Smooth muscle cell of the coronary artery (primary cell): ENCODE data around the gene RAD51. TPM values are rescaled to one million over a fixed set of nuclear protein-coding genes. Genes with fewer than 3 reads are reported as not detected.

Experiments
- total RNA-seq: library from RNA; depleted of rRNA; stranded (reverse); fragments of >200 nt; gene quantifications from 2 replicates; pipeline ENCODE4 v1.2.3, GENCODE V29; 2014; ENCODE audit warnings: low replicate concordance

RAD51 gene
- total RNA-seq: 0.70 and 3.2 TPM in 2 replicates

DNA sequence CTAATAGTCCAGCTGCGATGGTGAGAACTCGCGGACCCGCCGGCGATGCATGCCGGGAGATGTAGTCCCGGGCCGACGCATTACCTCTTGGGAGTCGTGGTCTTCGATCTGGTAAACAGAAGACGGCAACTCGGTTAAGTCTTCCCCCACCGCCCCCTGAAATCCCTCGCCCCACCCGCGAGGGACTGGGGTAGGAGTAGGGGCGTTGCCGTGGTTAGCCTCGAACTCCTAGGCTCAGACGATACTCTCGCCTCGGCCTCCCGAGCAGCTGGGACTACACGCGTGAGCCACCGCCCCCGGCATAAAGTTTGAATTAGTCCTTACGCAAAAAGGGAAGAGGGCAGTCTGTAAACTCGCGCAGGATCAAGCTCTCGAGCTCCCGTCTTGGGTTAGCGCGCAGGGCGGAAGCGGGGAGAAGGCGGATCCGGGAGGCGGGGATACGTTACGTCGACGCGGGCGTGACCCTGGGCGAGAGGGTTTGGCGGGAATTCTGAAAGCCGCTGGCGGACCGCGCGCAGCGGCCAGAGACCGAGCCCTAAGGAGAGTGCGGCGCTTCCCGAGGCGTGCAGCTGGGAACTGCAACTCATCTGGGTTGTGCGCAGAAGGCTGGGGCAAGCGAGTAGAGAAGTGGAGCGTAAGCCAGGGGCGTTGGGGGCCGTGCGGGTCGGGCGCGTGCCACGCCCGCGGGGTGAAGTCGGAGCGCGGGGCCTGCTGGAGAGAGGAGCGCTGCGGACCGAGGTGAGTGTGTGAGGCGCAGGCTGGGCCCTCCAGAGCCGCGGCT is at the start of gene RAD51:
RAD51 (plus strand) TSS at position 487 of the 781 bp plus-strand sequence. CDS start 3,585 bp downstream, outside the sequence.

DNA sequence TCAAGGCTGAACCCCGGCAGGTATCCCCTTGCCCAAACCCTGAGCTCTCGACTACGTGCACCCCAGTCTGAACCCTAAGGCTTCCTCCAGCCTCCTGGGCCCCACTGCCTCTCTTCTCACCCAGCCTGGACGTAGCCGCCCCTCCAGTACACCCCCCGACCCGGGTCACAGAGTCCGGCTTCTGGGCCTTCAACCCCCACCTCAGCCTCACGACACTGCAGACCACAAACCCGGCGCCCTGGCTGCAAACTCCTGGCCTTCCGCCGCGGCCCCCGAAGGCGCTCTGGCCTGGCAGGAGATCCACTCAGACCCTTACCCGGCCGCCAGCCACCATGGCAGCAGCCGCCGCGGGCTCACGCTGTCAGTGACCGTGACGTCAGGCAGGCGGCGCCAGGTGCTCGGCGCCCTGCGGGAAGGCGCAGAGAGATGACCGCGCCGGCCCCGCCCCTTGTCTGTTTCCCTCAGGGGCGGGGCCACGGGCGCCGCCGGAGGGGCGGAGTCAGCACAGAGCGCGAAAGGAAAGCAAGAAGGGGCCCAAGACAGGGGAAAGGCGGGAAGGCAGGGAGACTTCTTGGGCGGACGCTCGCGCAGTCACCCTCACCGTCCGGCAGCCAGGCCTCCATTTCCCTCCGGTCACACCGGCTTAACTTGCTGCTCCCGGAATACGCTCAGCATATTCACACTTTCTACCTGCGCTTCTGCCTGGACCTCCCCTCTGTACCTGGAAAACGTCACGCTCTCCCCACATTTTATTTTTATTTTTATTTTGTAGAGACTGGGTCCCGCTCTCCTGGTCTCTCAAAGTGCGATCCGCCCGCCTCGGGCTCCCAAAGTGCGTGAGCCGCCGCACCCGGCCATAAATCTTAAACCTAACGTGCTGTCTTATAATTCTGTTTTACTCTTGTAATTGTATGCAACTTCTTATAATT is 60.2 kb downstream of the RAD51 start, which contains the start of gene RMDN3:
RMDN3 (minus strand) TSS at position 372 of the 929 bp plus-strand sequence. CDS start 471 bp downstream, outside the sequence.

DNA sequence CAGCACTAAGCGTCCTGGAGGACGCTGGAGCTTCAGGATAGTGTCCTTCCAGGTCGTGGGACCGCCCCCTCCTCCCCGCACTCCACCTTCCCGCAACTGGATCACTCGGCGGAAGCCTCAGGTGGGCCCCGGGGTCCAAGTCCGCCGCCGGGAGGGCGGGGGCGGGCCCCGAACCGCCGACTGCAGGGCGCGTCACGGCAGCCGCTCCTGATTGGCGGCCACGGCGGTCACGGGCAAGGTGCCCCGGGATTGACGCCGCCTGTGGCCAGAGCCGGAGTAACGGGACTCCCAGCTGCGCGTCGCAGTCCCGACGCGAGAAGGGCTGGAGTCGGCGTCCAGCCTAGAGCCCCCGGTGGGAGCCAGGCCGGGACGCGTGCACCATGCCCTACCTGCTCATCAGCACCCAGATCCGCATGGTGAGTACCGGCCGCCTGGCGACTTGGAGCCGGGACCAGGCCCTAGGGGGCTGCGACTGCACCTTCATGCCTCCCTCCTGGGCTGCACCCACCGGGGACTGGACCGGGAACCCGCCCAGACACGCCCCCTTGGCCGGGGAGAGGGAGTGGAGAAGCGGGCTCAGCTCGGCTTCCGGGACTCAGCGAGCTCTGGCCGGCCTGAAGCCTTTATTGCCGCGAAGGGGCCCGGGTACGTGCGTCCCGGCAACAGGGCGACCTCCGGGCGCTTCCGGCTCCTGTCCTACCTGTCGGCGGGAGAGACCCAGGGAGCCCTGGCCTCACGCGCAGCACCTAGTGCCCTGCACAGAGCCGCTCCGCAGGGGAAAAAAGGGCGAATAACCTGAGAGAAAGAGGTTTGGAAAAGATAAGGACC is 69.0 kb downstream of the RAD51 start, which contains the start of gene GCHFR:
GCHFR (plus strand) TSS at position 268 of the 828 bp plus-strand sequence; CDS start at position 381, 113 bp downstream.

DNA sequence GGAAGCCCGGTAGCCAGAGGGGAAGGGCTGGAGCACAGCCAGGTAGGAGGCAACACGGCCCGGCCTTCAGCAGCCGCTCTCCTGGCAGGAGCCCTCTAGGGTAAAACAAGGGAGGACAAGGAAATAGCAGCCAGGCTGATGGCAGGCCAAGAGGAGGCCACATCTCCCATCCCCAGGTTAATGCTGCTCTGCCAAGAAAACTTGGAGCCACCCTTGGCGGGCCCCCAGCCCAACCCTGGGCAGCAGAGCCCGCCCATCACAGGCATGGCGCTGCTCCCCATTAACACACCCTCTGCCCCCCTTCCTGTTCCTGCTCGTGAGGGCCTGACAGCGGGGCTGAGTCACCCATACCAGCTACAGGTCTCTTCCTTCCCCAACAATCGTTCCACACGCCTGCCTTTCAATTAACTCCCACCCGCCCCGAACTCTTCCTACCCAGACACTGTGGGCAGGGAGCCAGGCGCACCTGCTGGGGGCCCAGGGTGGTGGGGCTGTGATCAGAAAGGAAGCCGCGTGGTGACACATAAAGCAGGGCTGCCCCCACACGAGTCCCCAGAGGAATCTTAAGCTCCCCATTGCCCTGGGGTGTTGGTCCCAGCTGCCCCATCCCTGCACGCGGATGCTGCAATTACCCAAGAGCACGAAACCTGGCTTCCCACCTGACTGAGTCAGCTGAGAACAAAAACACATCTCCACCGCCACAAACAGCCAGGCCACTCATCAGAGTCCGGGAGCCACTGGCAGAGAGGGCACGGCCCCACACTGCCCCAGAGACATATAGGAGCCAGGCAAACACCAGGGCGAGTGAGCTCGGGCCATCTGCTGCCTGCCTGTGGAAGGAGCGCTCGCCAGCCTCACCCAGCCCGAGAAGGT is 74.5 kb downstream of the RAD51 start, which contains the start of gene C15orf62:
C15orf62 (plus strand) TSS at position 707 of the 873 bp plus-strand sequence. CDS start 516 bp downstream, outside the sequence.

Other genes with a start within 250 kb of the RAD51 start
- 3.3 and 8.1 TPM in 2 replicates for gene CHST14, start 224.2 kb upstream of the RAD51 start, total RNA-seq
- gene CCDC32, start 130.1 kb upstream of the RAD51 start, total RNA-seq: 10.2 and 20.2 TPM in 2 replicates
- gene RPUSD2, start 125.9 kb upstream of the RAD51 start, total RNA-seq: 12.9 and 14.7 TPM in 2 replicates
- gene KNL1, start 100.9 kb upstream of the RAD51 start, total RNA-seq: 0.12 and 3.8 TPM in 2 replicates
- 16.7 and 20.5 TPM in 2 replicates for gene RMDN3, start 60.1 kb downstream of the RAD51 start, total RNA-seq
- gene GCHFR, start 68.9 kb downstream of the RAD51 start, total RNA-seq: 1.5 and 2.5 TPM in 2 replicates
- under 0.01 TPM in 1 of 2 replicates, not detected in the other for gene C15orf62, start 74.8 kb downstream of the RAD51 start, total RNA-seq
- gene ZFYVE19, start 111.9 kb downstream of the RAD51 start, total RNA-seq: 13.2 and 13.9 TPM in 2 replicates
- 15.6 and 30.9 TPM in 2 replicates for gene DNAJC17, start 112.3 kb downstream of the RAD51 start, total RNA-seq
- not detected in 2 replicates for gene PPP1R14D, start 133.5 kb downstream of the RAD51 start, total RNA-seq
- 0.23 TPM in 1 of 2 replicates, not detected in the other for gene SPINT1, start 148.9 kb downstream of the RAD51 start, total RNA-seq
- gene RHOV, start 179.1 kb downstream of the RAD51 start, total RNA-seq: under 0.01 TPM in 1 of 2 replicates, not detected in the other
- 36.3 and 54.9 TPM in 2 replicates for gene VPS18, start 199.3 kb downstream of the RAD51 start, total RNA-seq
- gene DLL4, start 234.2 kb downstream of the RAD51 start, total RNA-seq: under 0.01 and 1.6 TPM in 2 replicates